Germinal center (tissue), 1 donor: ENCODE results near the gene PROCR.
"Not testable (repeated sequence)": the region's sequence is repeated elsewhere in the genome, so short reads cannot be mapped to it uniquely, and the experiment has no call there.

ENCODE experiments used
- DNase-seq: peaks from one replicate; pipeline ENCODE4 v3.0.0; 2012; ENCODE audit warnings: mixed read lengths, low spot score

Gene PROCR

DNA sequence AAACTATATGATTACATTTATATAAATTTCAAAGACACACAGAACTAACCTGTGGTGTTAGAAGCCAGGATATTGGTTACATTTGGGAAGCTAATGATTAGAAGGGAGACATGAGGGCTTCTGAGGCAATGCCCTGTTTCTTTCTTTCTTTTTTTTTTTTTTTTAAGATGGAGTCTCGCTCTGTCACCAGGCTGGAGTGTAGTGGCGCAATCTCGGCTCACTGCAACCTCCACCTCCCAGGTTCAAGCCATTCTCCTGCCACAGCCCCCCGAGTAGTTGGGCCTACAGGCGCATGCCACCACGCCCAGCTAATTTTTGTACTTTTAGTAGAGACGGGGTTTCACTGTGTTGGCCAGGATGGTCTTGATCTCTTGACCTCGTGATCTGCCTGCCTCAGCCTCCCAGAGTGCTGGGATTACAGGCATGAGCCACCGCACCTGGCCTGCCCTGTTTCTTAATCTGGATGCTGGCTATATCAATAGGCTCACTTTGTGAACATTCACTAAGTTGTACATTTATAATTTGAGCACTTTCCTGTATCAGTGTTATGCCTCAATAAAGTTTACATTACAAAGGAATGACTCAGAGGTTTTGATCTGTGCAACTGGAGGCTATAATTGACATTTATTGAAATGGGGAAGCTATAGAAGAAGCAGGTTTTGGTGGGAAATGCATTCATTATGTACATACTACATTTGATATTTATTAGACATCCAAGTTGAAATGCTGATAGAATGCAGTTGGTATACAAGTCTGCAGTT lies 21.3 kb downstream of the PROCR start:
- not testable (repeated sequence) for DNase-seq

DNA sequence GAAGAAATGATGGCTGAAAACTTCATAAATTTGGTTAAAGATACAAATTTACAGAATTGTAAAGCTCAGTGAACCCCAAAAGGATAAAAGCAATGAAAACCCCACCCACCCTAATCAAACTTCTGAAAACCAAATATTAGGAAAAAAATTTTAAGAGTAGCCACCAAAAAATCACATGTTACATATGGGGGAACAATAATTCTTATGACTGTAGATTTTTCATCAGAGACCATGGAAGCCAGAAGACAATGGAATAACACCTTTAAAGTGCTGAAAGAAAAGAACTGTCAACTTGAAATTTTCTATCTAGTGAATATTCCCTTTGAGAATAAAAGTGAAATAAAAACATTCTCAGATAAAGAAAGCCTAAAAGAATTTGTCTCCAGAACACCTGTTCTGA lies 24.4 kb downstream of the PROCR start:
- DNase-seq, result no peak

DNA sequence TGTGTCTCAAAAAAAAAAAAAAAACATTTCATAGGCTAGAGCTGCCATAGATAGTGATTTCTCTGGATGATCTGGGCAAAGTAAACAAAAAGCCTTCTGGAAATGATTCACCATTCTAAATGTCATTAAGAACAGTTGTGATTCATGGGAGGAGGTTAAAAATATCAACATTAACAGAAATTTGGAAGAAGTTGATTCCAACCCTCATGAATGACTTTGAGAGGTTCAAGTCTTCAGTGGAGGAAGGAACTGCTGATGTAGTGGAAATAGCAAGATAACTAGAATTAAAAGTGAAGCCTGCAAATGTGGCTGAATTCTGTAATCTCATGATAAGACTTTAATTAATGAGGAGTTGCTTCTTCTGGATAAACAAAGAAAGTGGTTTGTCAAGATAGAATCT lies 27.9 kb downstream of the PROCR start:
- DNase-seq, result no peak

DNA sequence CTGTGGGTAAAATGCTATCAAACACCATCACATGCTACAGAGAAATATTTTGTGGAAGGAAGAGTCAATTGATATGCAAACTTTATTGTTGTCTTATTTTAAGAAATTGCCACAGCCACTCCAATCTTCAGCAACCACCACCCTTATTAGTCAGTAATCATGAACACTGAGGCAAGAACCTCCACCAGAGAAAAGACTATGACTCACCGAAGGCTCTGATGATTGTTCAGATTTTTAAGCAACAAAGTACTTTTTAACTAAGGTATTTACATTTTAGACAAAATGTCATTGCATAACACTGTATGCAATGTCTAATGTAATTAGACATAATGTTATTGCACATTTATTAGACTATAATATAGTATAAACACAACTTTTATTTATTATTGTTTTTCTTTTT lies 28.4 kb downstream of the PROCR start:
- DNase-seq, result no peak

DNA sequence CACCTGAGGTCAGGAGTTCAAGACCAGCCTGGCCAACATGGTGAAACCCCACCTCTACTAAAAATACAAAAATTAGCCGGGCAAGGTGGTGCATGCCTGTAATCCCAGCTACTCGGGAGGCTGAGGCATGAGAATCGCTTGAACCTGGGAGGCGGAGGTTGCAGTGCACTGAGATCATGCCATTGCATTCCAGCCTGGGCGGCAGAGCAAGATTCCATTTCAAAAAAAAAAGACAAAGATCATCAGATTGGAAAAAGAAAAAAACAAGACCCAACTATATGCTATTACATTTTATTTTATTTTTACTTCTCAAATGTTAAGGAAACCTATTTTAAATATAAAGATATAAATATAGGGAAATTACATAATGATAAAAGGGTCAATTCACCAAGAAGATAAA lies 29.6 kb downstream of the PROCR start:
- DNase-seq, result not testable (repeated sequence)

DNA sequence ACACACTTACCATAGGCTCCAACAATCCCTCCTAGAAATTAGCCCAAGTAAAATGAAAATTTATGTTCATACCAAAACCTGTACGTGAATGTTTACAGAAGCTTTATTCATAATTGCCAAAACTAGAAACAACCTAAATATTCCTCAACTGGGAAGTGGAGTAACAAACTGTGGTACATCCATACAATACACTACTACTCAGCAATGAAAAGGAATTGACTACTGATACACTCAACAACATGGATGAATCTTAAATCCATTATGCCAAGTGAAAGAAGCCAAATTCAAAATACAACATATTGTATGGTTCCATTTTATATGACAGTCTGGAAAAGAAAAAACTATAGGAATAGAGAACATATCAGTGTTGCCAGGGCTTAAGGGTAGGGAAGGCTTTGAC lies 34.9 kb downstream of the PROCR start:
- no peak for DNase-seq

DNA sequence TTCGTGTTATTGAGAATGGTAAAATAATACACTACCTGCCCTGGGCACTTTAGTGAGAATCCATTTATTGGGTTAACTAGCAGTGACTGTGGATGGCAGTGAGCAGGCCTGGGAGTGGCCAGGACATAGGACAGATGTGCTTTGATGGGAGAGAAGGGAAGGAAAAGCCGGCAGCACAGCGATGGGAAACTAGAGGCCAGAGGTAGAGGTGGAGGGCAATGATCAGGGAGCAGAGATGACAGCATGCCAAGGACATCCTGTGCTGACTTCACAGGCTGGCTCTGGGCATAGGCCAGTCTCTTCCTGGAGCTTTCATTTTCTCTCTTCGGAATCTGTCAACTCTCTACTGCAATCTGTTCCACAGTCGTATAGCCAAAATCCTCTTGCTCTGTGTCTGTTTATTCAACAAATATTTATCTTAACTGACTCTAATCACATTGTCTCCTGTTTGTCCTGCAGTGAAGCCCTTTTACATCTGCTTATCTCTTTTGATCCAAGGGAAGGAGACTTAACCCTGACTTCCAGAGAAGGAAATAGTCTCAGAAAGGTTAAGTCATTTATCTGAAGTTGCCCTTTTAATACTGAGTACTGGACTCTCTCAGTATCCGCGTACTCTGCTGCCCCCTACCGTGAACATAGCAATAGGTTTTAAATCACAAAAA lies 36.2 kb downstream of the PROCR start:
- peak; percentile 55 for DNase-seq

DNA sequence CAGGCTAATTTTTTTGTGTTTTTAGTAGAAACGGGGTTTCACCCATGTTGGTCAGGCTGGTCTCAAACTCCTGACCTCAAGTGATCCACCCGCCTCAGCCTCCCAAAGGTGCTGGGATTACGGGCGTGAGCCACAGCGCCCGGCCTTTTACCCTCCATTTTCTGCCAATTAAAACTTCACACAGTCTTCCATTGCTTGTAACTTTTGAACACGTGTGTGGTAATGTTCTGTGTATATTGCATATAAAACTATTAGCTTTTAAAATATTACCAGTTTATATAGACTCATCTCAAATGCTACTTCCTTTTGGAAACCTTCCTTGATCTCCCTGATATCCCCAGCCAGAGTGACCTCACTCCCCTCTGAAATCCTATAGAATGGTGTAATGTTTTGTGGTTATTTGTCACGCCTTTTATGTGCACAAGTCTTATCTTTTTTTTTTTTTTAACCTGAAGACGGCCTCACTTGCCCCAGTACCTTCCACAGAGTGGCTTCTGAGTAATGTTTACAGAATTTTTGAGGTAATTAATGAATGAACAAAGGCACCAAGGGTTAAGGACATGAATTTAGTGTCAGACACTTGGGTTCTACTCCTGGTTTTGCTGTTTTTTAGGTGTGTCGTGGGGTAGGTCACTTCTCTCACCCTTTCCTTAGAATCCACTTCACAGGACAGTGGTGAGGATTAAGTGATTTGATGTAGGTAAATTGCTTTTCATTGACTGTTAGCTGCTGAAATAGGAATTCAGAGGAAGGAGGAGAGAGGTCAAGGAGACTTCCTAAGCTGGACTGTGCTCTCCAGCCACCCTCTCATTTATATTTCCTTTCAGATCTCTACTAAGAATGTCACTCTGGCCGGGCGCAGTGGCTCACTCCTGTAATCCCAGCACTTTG lies 43.4 kb downstream of the PROCR start:
- DNase-seq, result no peak

DNA sequence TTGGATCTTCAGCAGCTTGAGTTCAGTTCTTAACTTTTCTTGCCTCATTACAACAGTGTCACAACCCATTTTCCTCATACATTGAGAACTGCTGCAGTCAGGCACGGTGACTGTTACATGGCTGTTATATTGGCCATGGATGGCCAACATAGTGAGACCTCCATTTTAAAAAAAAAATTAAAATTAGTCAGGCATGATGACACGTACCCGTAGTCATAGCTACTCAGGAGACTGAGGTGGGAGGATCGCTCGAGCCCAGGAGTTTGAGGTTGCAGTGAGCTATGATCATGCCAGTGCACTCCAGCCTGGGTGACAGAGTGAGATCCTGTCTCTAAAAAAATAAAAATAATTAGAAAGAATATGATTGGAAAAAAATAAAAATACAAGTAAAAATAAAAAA lies 44.7 kb downstream of the PROCR start:
- DNase-seq, result no peak

DNA sequence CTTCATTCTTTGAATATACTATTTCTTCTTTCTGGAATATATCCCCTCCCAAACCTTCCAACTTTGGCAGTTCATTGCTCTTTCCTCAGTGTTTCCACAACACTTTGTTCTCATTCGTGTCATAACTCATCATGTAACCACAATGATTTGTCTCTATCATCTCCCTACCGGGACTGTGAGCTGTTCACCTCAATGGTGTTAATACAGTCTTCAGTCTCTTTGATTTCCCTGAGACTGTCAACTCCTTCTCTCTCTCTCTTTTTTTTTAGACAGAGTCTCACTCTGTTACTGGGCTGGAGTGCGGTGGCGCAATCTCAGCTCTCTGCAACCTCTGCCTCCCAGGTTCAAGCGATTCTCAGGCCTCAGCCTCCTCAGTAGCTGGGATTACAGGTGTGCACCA lies 52.1 kb downstream of the PROCR start:
- DNase-seq, result no peak

DNA sequence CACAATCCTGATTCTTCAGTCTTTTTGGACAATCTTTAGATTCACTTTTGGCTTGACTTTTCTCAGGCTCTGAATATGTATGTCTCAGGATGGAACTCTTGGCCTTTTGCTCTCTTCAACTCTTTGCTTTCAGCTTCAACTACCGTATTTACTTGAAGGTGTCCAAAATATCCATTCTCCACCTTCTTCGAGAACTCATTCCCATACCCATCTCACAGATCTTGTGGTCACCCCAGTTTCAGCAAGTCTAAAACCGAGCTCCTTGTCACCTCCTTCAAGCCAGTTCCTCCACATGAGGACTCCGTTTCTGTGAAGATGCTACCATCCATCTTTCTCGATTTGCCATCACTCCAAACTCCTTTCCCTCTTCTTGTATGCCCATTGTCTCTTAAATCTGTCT lies 52.7 kb downstream of the PROCR start:
- DNase-seq, result no peak

DNA sequence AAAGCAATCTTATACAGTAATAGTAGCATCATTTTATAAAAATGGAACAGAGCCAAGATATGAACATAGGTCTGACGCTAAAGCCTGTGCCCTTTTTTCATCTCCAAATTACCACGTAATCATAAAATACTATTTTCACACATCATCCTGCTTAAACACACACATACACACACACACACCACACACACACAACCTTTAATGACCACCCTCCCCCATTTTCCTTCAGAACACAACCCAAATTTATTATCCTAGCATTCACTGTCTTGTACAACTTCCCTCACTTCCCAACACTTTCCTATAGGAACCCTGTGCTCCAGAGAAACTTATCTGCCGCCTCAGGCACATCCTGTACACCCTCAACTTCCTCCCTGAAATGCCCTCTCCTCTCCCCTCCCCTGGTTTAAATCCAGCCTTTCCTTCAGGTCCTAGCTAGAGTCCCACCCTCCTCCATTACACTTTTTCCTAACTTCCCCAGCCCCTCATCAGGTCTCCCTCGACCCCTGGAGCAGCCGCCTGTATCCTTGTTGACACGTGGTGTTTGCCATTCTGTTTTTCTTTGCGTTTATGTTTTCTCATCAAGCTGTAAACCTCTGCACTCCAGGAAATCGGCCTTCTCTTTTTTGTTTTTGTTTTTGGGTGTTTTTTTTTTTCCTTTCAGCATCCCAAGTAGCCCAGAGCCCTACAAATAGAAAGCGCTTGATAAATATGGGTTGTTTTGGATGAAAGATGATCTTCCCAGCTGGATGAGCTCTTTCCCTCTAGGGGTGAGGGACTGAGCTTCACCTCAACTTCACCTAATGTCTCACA lies 53.6 kb downstream of the PROCR start:
- no peak for DNase-seq

DNA sequence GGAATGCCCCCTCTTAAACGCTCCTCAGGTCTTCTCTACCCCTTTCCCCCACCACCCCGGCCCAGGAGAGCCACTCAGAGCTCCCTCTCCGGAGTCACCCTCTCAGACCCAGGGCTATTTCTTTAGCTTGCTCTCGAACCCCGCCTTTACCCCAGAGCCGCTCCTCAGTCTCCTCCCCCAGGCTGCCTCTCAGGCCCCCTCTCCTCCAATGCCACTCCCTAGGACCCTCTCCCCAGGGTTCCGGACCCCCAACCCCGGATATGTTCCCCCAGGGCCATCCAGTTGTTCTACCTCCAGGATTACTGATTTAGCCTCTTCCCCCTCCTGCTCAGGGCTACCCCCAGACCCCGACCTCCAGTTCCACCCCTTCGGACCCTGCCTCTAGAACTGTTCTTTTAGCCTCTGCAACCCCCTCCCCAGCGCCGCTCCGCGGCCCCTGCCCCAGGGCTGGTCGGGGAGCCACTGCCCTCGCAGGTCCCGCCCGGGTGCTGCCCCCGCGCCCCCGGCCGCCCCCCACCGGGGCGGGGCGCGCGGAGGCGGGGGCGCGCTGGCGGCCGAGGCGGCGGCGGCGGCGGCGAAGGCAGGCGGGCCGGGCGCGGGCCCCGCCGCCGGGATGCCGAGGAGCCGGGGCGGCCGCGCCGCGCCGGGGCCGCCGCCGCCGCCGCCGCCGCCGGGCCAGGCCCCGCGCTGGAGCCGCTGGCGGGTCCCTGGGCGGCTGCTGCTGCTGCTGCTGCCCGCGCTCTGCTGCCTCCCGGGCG lies 54.4 kb downstream of the PROCR start, which contains the start of gene MMP24:
MMP24 (plus strand) TSS at position 565 of the 758 bp plus-strand sequence; CDS start at position 614, 49 bp downstream.
- DNase-seq, result peak; percentile 28
